Measurements from ENCODE around the gene B4GALNT4.

DNA sequence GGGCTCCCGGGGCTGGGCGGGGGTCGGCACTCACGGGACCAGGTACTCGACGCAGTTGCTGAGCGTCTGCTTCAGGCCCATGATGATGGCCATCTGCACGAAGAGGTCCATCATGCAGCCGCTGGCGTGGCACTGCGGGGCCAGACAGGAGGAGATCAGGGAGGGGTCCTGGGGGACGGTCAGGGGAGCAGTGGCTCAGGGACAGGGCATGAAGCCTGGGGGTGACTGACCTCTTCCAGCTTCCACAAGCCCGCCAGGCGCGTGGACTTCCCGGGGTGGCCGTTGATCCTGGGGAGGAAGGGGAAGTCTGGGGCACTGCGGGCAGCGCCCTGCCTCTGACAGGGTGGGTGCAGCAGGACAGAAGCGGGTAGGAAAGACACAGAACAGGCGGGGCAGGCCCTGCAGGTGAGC is 51.6 kb downstream of the B4GALNT4 start:
- TF ChIP-seq GATA2 (IDR thresholded peaks at IDR 0.05; ENCODE audit: low read depth, low read length) (no peak), GATA3 (IDR thresholded peaks at IDR 0.05; ENCODE audit: low read depth, low read length) (no peak)

All from SH-SY5Y (cell line).